GM21619 (cell line): ENCODE results near the gene RHOH.

Experiments used
- ATAC-seq: cut with Tn5 transposase; IDR thresholded peaks from one replicate; pipeline ENCODE4 v1.9.1; 2021; ENCODE audit not compliant: unreplicated experiment

Gene RHOH

GRCh38 chr4:40204507-40205258 is 7.9 kb downstream of the RHOH start:
- ATAC-seq = no peak

GRCh38 chr4:40205259-40206198 is 8.7 kb downstream of the RHOH start:
- peak; percentile 50 for ATAC-seq

GRCh38 chr4:40206426-40206825 is 9.6 kb downstream of the RHOH start:
- no peak for ATAC-seq

- ATAC-seq = no peak
These were observed 12.6 kb downstream of the RHOH start for GRCh38 chr4:40209401-40209800.

GRCh38 chr4:40210776-40211175 is 13.9 kb downstream of the RHOH start:
- no peak for ATAC-seq

- ATAC-seq = no peak
These were observed 14.7 kb downstream of the RHOH start for GRCh38 chr4:40211224-40212185.

- ATAC-seq = no peak
These were observed 16.1 kb downstream of the RHOH start for GRCh38 chr4:40212674-40213527.

GRCh38 chr4:40214038-40214437 is 17.2 kb downstream of the RHOH start:
- ATAC-seq = no peak

- no peak for ATAC-seq
These were observed 18.0 kb downstream of the RHOH start for GRCh38 chr4:40214661-40215418.

GRCh38 chr4:40216622-40217366 is 20.0 kb downstream of the RHOH start:
- ATAC-seq = no peak

GRCh38 chr4:40221744-40222143 is 24.9 kb downstream of the RHOH start:
- no peak for ATAC-seq

GRCh38 chr4:40223343-40223742 is 26.5 kb downstream of the RHOH start:
- ATAC-seq = no peak

- ATAC-seq = no peak
These were observed 27.6 kb downstream of the RHOH start for GRCh38 chr4:40224432-40224831.

- no peak for ATAC-seq
These were observed 28.7 kb downstream of the RHOH start for GRCh38 chr4:40225497-40225896.

GRCh38 chr4:40227284-40227683 is 30.5 kb downstream of the RHOH start:
- peak; percentile 49 for ATAC-seq

GRCh38 chr4:40228497-40229365 is 31.9 kb downstream of the RHOH start:
- ATAC-seq = peak; percentile 47

- no peak for ATAC-seq
These were observed 34.6 kb downstream of the RHOH start for GRCh38 chr4:40231316-40231863.
